GM13977 (cell line): ENCODE data around the gene MANSC4.
A peak's percentile ranks its signal among the peaks of the same experiment; 100 is the strongest.

Source experiments
- DNase-seq: peaks from one replicate; pipeline ENCODE4 v3.0.0; 2012; ENCODE audit warnings: low spot score
- in situ Hi-C: fragments of 300-500 bp; cut with MboI; formaldehyde crosslinking; loops from one replicate; pipeline ENCODE4 v1.12.0; 2022; ENCODE audit warnings: low sequenced_read_pairs, low pct_unique_long_range_greater_than_20kb, mixed read lengths, inconsistent platforms; ENCODE audit not compliant: unreplicated experiment
- TF ChIP-seq, protein P1 (sequence below): IDR thresholded peaks from 2 replicates; pipeline ENCODE4 v1.5.1; 2012; ENCODE audit warnings: mild to moderate bottlenecking, control low read depth; ENCODE audit not compliant: insufficient read depth; ENCODE audit errors: extremely low read depth, missing control alignments

MANSC4 gene

DNA sequence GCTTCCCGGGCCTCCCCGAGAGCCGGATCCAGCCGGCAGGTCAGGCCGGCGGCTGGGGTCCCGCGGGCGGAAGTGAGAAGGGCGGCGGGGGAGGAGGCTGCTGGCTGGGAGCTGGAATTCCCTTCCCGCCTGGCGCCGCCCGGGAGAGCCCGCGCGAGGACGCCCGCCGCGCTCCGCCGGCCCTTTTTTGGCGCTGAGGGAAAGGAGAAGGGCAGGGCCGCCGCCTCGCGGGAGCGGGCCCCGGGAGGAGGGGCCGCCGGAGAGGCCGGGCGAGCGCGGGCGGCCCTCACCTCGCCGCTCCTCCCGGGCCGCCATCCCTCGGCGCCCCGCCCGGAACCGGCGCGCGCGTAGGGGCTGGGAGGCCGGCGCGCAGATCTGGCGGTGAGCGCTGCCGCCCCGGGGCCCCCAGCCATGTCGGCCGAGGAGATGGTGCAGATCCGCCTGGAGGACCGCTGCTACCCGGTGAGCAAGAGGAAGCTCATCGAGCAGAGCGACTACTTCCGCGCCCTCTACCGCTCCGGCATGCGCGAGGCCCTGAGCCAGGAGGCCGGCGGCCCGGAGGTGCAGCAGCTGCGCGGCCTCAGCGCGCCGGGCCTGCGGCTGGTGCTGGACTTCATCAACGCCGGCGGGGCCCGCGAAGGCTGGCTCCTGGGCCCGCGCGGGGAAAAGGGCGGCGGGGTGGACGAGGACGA lies at the start of gene MANSC4, which contains the start of gene KLHL42:
Gene MANSC4 (minus strand): TSS at position 317 of the 692 bp plus-strand sequence. CDS start 8,960 bp downstream, outside the sequence.
Gene KLHL42 (plus strand): TSS at position 314 of the 692 bp plus-strand sequence. CDS start 98 bp downstream, at position 412.
- peak; percentile 87 for DNase-seq
- in situ Hi-C loops = no loop called here
- TF ChIP-seq, protein P1, sequence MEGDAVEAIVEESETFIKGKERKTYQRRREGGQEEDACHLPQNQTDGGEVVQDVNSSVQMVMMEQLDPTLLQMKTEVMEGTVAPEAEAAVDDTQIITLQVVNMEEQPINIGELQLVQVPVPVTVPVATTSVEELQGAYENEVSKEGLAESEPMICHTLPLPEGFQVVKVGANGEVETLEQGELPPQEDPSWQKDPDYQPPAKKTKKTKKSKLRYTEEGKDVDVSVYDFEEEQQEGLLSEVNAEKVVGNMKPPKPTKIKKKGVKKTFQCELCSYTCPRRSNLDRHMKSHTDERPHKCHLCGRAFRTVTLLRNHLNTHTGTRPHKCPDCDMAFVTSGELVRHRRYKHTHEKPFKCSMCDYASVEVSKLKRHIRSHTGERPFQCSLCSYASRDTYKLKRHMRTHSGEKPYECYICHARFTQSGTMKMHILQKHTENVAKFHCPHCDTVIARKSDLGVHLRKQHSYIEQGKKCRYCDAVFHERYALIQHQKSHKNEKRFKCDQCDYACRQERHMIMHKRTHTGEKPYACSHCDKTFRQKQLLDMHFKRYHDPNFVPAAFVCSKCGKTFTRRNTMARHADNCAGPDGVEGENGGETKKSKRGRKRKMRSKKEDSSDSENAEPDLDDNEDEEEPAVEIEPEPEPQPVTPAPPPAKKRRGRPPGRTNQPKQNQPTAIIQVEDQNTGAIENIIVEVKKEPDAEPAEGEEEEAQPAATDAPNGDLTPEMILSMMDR = no peak

GRCh38 chr12:27828196-27828595 lies 48.2 kb upstream of the MANSC4 start:
- TF ChIP-seq, protein P1 = no peak
- no peak for DNase-seq
- in situ Hi-C loops = no loop called here

GRCh38 chr12:27826076-27826475 lies 46.0 kb upstream of the MANSC4 start:
- in situ Hi-C loops = no loop called here
- no peak for DNase-seq
- TF ChIP-seq, protein P1 = no peak

DNA sequence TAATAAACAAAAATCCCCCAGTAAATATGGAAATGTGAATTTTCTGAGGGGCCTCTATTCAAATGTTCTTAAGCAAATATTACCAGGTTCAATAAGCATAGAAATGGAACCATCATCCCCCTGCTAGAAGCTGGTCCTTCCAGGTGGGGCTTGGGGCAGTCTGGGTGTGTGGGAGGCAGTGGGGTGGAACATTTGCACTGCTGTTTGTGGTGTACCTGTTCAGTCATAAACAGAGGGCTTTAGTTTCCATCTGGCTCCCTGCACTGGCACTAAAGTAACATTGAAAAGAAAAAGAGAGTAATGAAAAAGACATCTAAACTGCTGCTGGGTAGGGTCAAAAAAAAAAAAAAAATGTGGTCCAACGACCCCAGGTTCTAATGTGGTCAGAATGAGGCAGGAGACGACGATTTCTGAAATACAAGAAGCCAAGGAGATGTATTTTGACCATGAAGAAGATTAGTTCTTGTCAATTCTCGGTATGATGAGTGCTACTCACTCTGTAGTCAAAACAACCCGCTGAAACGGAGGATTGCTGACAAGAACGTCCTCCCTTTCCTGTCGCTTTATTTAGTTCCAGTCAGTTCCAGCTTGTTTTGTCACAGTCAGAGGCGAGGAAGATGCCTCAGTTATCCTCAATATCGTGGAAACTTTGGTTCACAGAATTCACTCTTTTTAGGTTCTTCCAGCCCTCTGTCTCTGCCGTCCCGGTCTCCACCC lies 44.2 kb upstream of the MANSC4 start:
- in situ Hi-C loops = no loop called here
- TF ChIP-seq, protein P1 = no peak
- DNase-seq = peak; percentile 49

DNA sequence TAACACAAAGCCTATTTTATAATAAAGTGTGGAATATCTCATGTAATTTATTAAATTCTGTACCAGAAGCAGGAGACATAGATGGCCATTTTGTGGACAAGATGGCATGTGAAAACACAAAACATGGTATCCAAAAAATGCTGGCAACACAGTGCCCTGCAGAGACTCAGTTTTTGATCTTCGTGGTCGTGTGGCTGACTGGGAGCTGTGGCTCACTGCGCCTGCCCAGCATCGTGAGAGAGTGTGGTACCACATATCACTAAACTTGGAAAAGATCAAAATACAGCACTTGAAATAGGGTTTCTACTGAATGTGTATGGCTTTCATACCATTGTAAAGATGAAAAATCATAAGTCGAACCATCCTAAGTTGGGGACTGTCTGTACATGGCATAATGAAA lies 43.0 kb upstream of the MANSC4 start:
- DNase-seq = no peak
- TF ChIP-seq, protein P1 = no peak
- in situ Hi-C loops = no loop called here

- in situ Hi-C loops = no loop called here
- DNase-seq = peak; percentile 64
- TF ChIP-seq, protein P1 = no peak
These were observed 42.2 kb upstream of the MANSC4 start for GRCh38 chr12:27822076-27822712.
